IMR-90 (cell line): ENCODE results near the gene A4GALT. TPM values are rescaled to one million over a fixed set of nuclear protein-coding genes. Genes with fewer than 3 reads are reported as not detected.

Source experiments
- ATAC-seq: fragments of 200-7000 bp; cut with Tn5 transposase; 2 replicates; pipeline ENCODE4 v1.9.1; 2020; ENCODE audit warnings: low read depth, mild to moderate bottlenecking, moderate library complexity
- BruUV-seq: library from RNA; stranded (reverse); fragments of 400-500 nt; replicated peaks from 2 replicates; lab custom pipeline; 2021; lab: Mats Ljungman, UMichigan
- CTCF ChIA-PET: fragments of 300-600 bp; formaldehyde crosslinking; extraction: SDS; loops from one replicate; lab custom pipeline; 2021; ENCODE audit warnings: antibody characterized with exemption; lab: Yijun Ruan, JAX
- POLR2A ChIA-PET: fragments of 300-600 bp; sonication (Branson Sonifier 250); formaldehyde crosslinking; loops from one replicate; lab custom pipeline; 2022; ENCODE audit warnings: antibody characterized with exemption; ENCODE audit not compliant: unreplicated experiment; lab: Charles Lee
- DNase-seq: peaks from one replicate; pipeline ENCODE4 v3.0.0; 2013
- H2AFZ ChIP-seq: replicated peaks from 2 replicates; pipeline ENCODE3; 2013; ENCODE audit warnings: low read length, mild to moderate bottlenecking; ENCODE audit not compliant: poor library complexity
- H2AK5ac ChIP-seq: 2 replicates; pipeline ENCODE4 v1.6.1; 2013; ENCODE audit warnings: low read depth, low read length, inconsistent platforms
- H2AK9ac ChIP-seq: replicated peaks from 2 replicates; pipeline ENCODE3; 2013; ENCODE audit warnings: mild to moderate bottlenecking, low read depth, low read length, moderate library complexity; ENCODE audit not compliant: poor library complexity
- H2BK120ac ChIP-seq: 2 replicates; pipeline ENCODE4 v1.6.1; 2013; ENCODE audit warnings: low read depth, low read length, inconsistent platforms
- H2BK15ac ChIP-seq: 3 replicates; pipeline ENCODE4 v1.6.1; 2013; ENCODE audit warnings: low read depth, low read length, inconsistent platforms
- H2BK20ac ChIP-seq: 2 replicates; pipeline ENCODE4 v1.6.1; 2013; ENCODE audit warnings: low read depth, mild to moderate bottlenecking, inconsistent platforms, low read length, moderate library complexity
- H2BK5ac ChIP-seq: 2 replicates; pipeline ENCODE4 v1.6.1; 2013; ENCODE audit warnings: mild to moderate bottlenecking, low read depth, low read length, inconsistent platforms; ENCODE audit not compliant: poor library complexity, severe bottlenecking
- H3K14ac ChIP-seq: replicated peaks from 2 replicates; pipeline ENCODE4 v1.6.1; 2013; ENCODE audit warnings: low read depth, low read length, inconsistent platforms
- H3K18ac ChIP-seq: 2 replicates; pipeline ENCODE4 v1.6.1; 2013; ENCODE audit warnings: low read depth, low read length, control low read depth
- H3K23ac ChIP-seq: 2 replicates; pipeline ENCODE4 v1.6.1; 2013; ENCODE audit warnings: low read depth, low read length, inconsistent platforms
- H3K27ac ChIP-seq: 2 replicates; pipeline ENCODE4 v1.5.1; 2013; ENCODE audit warnings: mild to moderate bottlenecking, control low read depth, low read length; ENCODE audit not compliant: insufficient read depth
- H3K27me3 ChIP-seq: 2 replicates; pipeline ENCODE4 v1.6.1; 2013; ENCODE audit warnings: low read length; ENCODE audit not compliant: control insufficient read depth, insufficient read depth
- H3K36me3 ChIP-seq: 2 replicates; pipeline ENCODE4 v1.6.1; 2013; ENCODE audit warnings: low read length, mixed read lengths; ENCODE audit not compliant: control insufficient read depth, insufficient read depth
- H3K4ac ChIP-seq: 2 replicates; pipeline ENCODE4 v1.6.1; 2013; ENCODE audit warnings: low read depth, low read length, inconsistent platforms
- H3K4me1 ChIP-seq: 2 replicates; pipeline ENCODE4 v1.6.1; 2013; ENCODE audit warnings: low read length, mixed read lengths; ENCODE audit not compliant: control insufficient read depth, insufficient read depth
- H3K4me2 ChIP-seq: 2 replicates; pipeline ENCODE4 v1.6.1; 2013; ENCODE audit warnings: low read depth, mild to moderate bottlenecking, control low read depth, low read length, moderate library complexity
- H3K4me3 ChIP-seq: 2 replicates; pipeline ENCODE4 v1.5.1; 2013; ENCODE audit warnings: low read depth, mild to moderate bottlenecking, control low read depth, low read length, moderate library complexity; ENCODE audit not compliant: insufficient read depth
- H3K56ac ChIP-seq: 2 replicates; pipeline ENCODE4 v1.6.1; 2013; ENCODE audit warnings: low read length, inconsistent platforms; ENCODE audit not compliant: insufficient read depth; ENCODE audit errors: extremely low read depth
- H3K79me1 ChIP-seq, 2 experiments: 2 replicates each; pipeline ENCODE4 v1.6.1; 2013; ENCODE audit warnings: low read length in 2 of 2, inconsistent platforms in 1 of 2, low read depth in 1 of 2
- H3K9ac ChIP-seq: 2 replicates; pipeline ENCODE4 v1.6.1; 2013; ENCODE audit warnings: low read depth, low read length, control low read depth
- H3K9me1 ChIP-seq: 2 replicates; pipeline ENCODE4 v1.6.1; 2013; ENCODE audit warnings: low read length, inconsistent platforms; ENCODE audit not compliant: insufficient read depth
- H3K9me3 ChIP-seq: 2 replicates; pipeline ENCODE4 v1.6.1; 2013; ENCODE audit warnings: low read length; ENCODE audit not compliant: control insufficient read depth, insufficient read depth
- H4K20me1 ChIP-seq: 2 replicates; pipeline ENCODE4 v1.6.1; 2013; ENCODE audit warnings: low read length, inconsistent platforms; ENCODE audit not compliant: insufficient read depth
- H4K5ac ChIP-seq: 2 replicates; pipeline ENCODE4 v1.6.1; 2013; ENCODE audit warnings: mild to moderate bottlenecking, low read depth, low read length, control low read depth
- H4K8ac ChIP-seq, 2 experiments: 2 replicates each; pipeline ENCODE4 v1.6.1; 2013; ENCODE audit warnings: low read depth in 2 of 2, low read length in 2 of 2, control low read depth in 1 of 2, inconsistent platforms in 1 of 2
- H4K91ac ChIP-seq: 2 replicates; pipeline ENCODE4 v1.6.1; 2013; ENCODE audit warnings: low read depth, low read length, inconsistent platforms; ENCODE audit not compliant: insufficient read depth
- BHLHE40 ChIP-seq: fragments of 150-350 bp; IDR thresholded peaks from 2 replicates; pipeline ENCODE4 v1.6.1; 2016; ENCODE audit warnings: mild to moderate bottlenecking, low read depth, low read length
- CHD1 ChIP-seq: IDR thresholded peaks from 2 replicates; pipeline ENCODE4 v1.6.1; 2012; ENCODE audit warnings: low read depth, low read length, improper control_type of control experiment
- CTCF ChIP-seq: conservative IDR thresholded peaks from 2 replicates; pipeline ENCODE4 v1.5.1; 2012; ENCODE audit warnings: mild to moderate bottlenecking, low read depth, low read length, improper control_type of control experiment
- FOS ChIP-seq: fragments of 150-350 bp; IDR thresholded peaks from 2 replicates; pipeline ENCODE4 v1.6.1; 2016; ENCODE audit warnings: low read depth, low read length
- MAFK ChIP-seq: IDR thresholded peaks from 2 replicates; pipeline ENCODE4 v1.6.1; 2012; ENCODE audit warnings: low read depth, low read length, improper control_type of control experiment
- MXI1 ChIP-seq: IDR thresholded peaks from 2 replicates; pipeline ENCODE4 v1.6.1; 2012; ENCODE audit warnings: low read depth, mild to moderate bottlenecking, low read length, moderate library complexity, borderline replicate concordance
- NFE2L2 ChIP-seq: fragments of 150-350 bp; IDR thresholded peaks from 2 replicates; pipeline ENCODE4 v1.6.1; 2016; ENCODE audit warnings: low read depth, mild to moderate bottlenecking, low read length
- POLR2A ChIP-seq: IDR thresholded peaks from 2 replicates; pipeline ENCODE4 v1.6.1; 2012; ENCODE audit warnings: mild to moderate bottlenecking, low read depth, low read length
- RCOR1 ChIP-seq: IDR thresholded peaks from 2 replicates; pipeline ENCODE4 v1.6.1; 2012; ENCODE audit warnings: mild to moderate bottlenecking, low read length, improper control_type of control experiment; ENCODE audit not compliant: insufficient replicate concordance
- RFX5 ChIP-seq: IDR thresholded peaks from 2 replicates; pipeline ENCODE4 v1.8.0; 2012; ENCODE audit warnings: low read depth, mild to moderate bottlenecking, low read length, moderate library complexity
- SMC3 ChIP-seq: fragments of 150-350 bp; IDR thresholded peaks from 2 replicates; pipeline ENCODE4 v1.6.1; 2016; ENCODE audit warnings: low read depth, mild to moderate bottlenecking, antibody characterized with exemption, low read length, moderate library complexity
- USF2 ChIP-seq: fragments of 150-350 bp; IDR thresholded peaks from 2 replicates; pipeline ENCODE4 v1.6.1; 2017; ENCODE audit warnings: mild to moderate bottlenecking, antibody characterized with exemption, low read length, low read depth
- WGBS, 2 experiments: methylation state at CpG; one replicate each; pipeline versions ENCODE4 v1.1.5 to v1.1.7; 2013; ENCODE audit warnings: missing lambda C conversion rate in 2 of 2; ENCODE audit not compliant: insufficient read length in 1 of 2; ENCODE audit errors: extremely low coverage in 2 of 2; 5-methylcytosine and 5-hydroxymethylcytosine counted together
- dilution Hi-C: fragments of 300-500 bp; cut with HindIII; formaldehyde crosslinking; loops from one replicate; pipeline ENCODE4 v1.14.3; 2018; ENCODE audit warnings: low sequenced_read_pairs; ENCODE audit not compliant: unreplicated experiment
- in situ Hi-C: fragments of 300-500 bp; cut with MboI; formaldehyde crosslinking; loops from 3 replicates; pipeline ENCODE4 v1.14.3; 2019; ENCODE audit warnings: low sequenced_read_pairs, inconsistent platforms, mixed read lengths
- intact Hi-C: fragments of 100-400 bp; cut with micrococcal nuclease; formaldehyde crosslinking; loops from 2 replicates; pipeline ENCODE4 v1.10.0; 2022
- polyA plus RNA-seq, 3 experiments: library from polyadenylated mRNA; depleted of rRNA; stranded (reverse); fragments of >200 nt; gene quantifications; 2 replicates each; pipeline ENCODE4 v1.2.3, GENCODE V29; 2012; ENCODE audit warnings: low replicate concordance in 1 of 3
- total RNA-seq: library from RNA; depleted of rRNA; stranded (reverse); fragments of >200 nt; gene quantifications from 2 replicates; pipeline ENCODE4 v1.2.3, GENCODE V29; 2012

A4GALT gene
- total and polyA plus RNA-seq, 2 of the 4 experiments (the other 2 are of a cell fraction): 1.6 to 6.1 TPM

GRCh38 chr22:42724062-42724461, 3.4 kb upstream of the A4GALT start:
- no peak overlapping the region for H3K9ac ChIP-seq
- ATAC-seq (no peak), DNase-seq (no peak)
- peak overlapping the region; percentile 24; the same call in 1 of the 2 replicates for H2AK5ac ChIP-seq
- H3K4ac ChIP-seq: no peak overlapping the region
- no peak overlapping the region for H3K18ac ChIP-seq
- 77% methylated on average over 2 of the region's 5 CpGs; no CpG with 5 or more reads in 1 of the 2 experiments for WGBS, 2 experiments
- no peaks in the 10 kb centered on the region for H3K27me3 ChIP-seq
- no peaks in the 10 kb centered on the region for H3K36me3 ChIP-seq
- no peak overlapping the region for H2BK20ac ChIP-seq
- in situ Hi-C loops (no loop called here), intact Hi-C loops (no loop called here), dilution Hi-C loops (no loop called here)
- H3K14ac ChIP-seq: no peak overlapping the region
- H3K9me3 ChIP-seq: no peaks in the 10 kb centered on the region
- H2BK5ac ChIP-seq: no peak overlapping the region
- BruUV-seq: no TSS peak
- no peak overlapping the region for H3K23ac ChIP-seq
- no peak overlapping the region for H4K91ac ChIP-seq
- H2BK15ac ChIP-seq: no peak overlapping the region
- peaks cover 10% of the 10 kb centered on the region for H3K4me1 ChIP-seq
- H2AFZ ChIP-seq: no peak overlapping the region
- no peak overlapping the region for H4K5ac ChIP-seq
- peaks cover 9% of the 10 kb centered on the region for H4K20me1 ChIP-seq
- H2AK9ac ChIP-seq: no peak overlapping the region
- no peak overlapping the region for H4K8ac ChIP-seq
- H3K79me1 ChIP-seq: peaks cover 0 to 18% of the 10 kb centered on the region in 2 experiments; a peak in 3 of 4 replicates
- H3K4me3 ChIP-seq: no peak overlapping the region
- H2BK120ac ChIP-seq: no peak overlapping the region
- H3K4me2 ChIP-seq: no peak overlapping the region
- no peak overlapping the region for H3K27ac ChIP-seq
- POLR2A ChIA-PET: no interaction called here
- peaks cover 9% of the 10 kb centered on the region; the same call in 1 of the 2 replicates for H3K9me1 ChIP-seq
- TF ChIP-seq MXI1 (no peak), MAFK (no peak), NFE2L2 (no peak), CHD1 (no peak), SMC3 (no peak), FOS (no peak), RCOR1 (no peak), RFX5 (no peak), CTCF (no peak), BHLHE40 (no peak), USF2 (no peak), POLR2A (no peak)
- CTCF ChIA-PET: no interaction called here
- H3K56ac ChIP-seq: no peak overlapping the region
